Retina (tissue), 1 donor: ENCODE results near the gene SNRNP35.
A peak's percentile ranks its signal among the peaks of the same experiment; 100 is the strongest.
"Not testable (repeated sequence)": the region's sequence is repeated elsewhere in the genome, so short reads cannot be mapped to it uniquely, and the experiment has no call there.

ENCODE experiments used
- DNase-seq: peaks from one replicate; pipeline ENCODE4 v3.0.0-alpha.2; 2016

The SNRNP35 gene

GRCh38 chr12:123491056-123491455 is 33.1 kb downstream of the SNRNP35 start:
- DNase-seq = no peak

- no peak for DNase-seq
These were observed 33.5 kb downstream of the SNRNP35 start for GRCh38 chr12:123491481-123491880.

- not testable (repeated sequence) for DNase-seq
These were observed 34.5 kb downstream of the SNRNP35 start for GRCh38 chr12:123492339-123493039.

GRCh38 chr12:123494124-123494851 is 36.3 kb downstream of the SNRNP35 start:
- no peak for DNase-seq

GRCh38 chr12:123497065-123497464 is 39.1 kb downstream of the SNRNP35 start:
- no peak for DNase-seq

GRCh38 chr12:123498126-123498825 is 40.3 kb downstream of the SNRNP35 start:
- DNase-seq = no peak

GRCh38 chr12:123499332-123499731 is 41.4 kb downstream of the SNRNP35 start:
- no peak for DNase-seq

GRCh38 chr12:123502163-123502704 is 44.3 kb downstream of the SNRNP35 start:
- DNase-seq = peak; percentile 74

- DNase-seq = no peak
These were observed 48.3 kb downstream of the SNRNP35 start for GRCh38 chr12:123506059-123506842.

- no peak for DNase-seq
These were observed 48.9 kb downstream of the SNRNP35 start for GRCh38 chr12:123506843-123507236.

- peak; percentile 20 for DNase-seq
These were observed 55.1 kb downstream of the SNRNP35 start for GRCh38 chr12:123512838-123513665.

GRCh38 chr12:123513805-123514204 is 55.9 kb downstream of the SNRNP35 start:
- no peak for DNase-seq

GRCh38 chr12:123514582-123515221 is 56.8 kb downstream of the SNRNP35 start:
- not testable (repeated sequence) for DNase-seq

GRCh38 chr12:123516216-123516780 is 58.4 kb downstream of the SNRNP35 start:
- DNase-seq = no peak
